Chondrocyte (in vitro differentiated cells): ENCODE measurements around the gene BDKRB1. TPM values are rescaled to one million over a fixed set of nuclear protein-coding genes. Genes with fewer than 3 reads are reported as not detected.

Experiments used
- DNase-seq: peaks from one replicate; pipeline ENCODE4 v3.0.0; 2021; ENCODE audit warnings: mixed read lengths, low spot score
- H3K27ac Mint-ChIP-seq: one replicate; pipeline ENCODE4 v1.8.0; 2021; ENCODE audit warnings: mild to moderate bottlenecking, moderate library complexity, mixed read lengths; ENCODE audit not compliant: unreplicated experiment
- H3K27me3 Mint-ChIP-seq: 2 replicates; pipeline ENCODE4 v1.8.0; 2021; ENCODE audit warnings: low read depth, mixed read lengths
- H3K36me3 Mint-ChIP-seq: 2 replicates; pipeline ENCODE4 v1.8.0; 2021; ENCODE audit warnings: low read depth, mixed read lengths
- H3K4me1 Mint-ChIP-seq: 2 replicates; pipeline ENCODE4 v1.8.0; 2021; ENCODE audit warnings: low read depth, mild to moderate bottlenecking, mixed read lengths
- H3K4me3 Mint-ChIP-seq: one replicate; pipeline ENCODE4 v1.8.0; 2021; ENCODE audit warnings: mild to moderate bottlenecking, moderate library complexity, mixed read lengths; ENCODE audit not compliant: unreplicated experiment
- H3K9me3 Mint-ChIP-seq: 2 replicates; pipeline ENCODE4 v1.8.0; 2021; ENCODE audit warnings: low read depth, mixed read lengths
- total RNA-seq: library from RNA; stranded (reverse); gene quantifications from 3 replicates; pipeline ENCODE4 v1.2.1, GENCODE V29; 2021
- TF ChIP-seq, protein P1 (sequence below): fragments of 200-600 bp; sonication (generic); IDR thresholded peaks from 2 replicates; pipeline ENCODE4 v1.5.0; 2021; ENCODE audit warnings: antibody characterized with exemption, mild to moderate bottlenecking, moderate library complexity

BDKRB1 gene
- total RNA-seq, 1 donor from 2014 or later: not detected

DNA sequence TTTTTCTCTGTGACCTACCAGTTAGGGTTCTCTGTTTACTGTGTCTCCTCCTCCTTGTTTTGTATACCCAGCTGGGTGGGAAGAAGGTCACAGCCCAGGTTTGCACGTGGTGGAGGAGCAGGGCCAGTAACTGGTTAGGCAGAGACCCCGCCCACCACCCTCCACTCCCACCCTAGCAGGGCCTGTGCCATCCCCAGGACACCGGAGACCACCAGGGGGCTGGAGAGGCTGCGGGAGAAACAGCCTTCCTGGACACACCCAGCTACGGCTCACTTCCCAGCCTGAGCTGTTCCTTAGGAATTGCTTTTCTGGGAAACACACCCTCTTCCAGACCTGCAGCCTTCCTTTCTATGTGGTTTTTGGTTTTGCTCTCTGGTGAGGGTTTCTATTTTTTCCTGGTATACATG is 30.3 kb upstream of the BDKRB1 start:
- H3K27ac Mint-ChIP-seq: no peak overlapping the region
- DNase-seq: no peak
- peaks cover 5% of the 10 kb centered on the region for H3K9me3 Mint-ChIP-seq
- peaks cover 1% of the 10 kb centered on the region for H3K36me3 Mint-ChIP-seq
- peaks cover 14% of the 10 kb centered on the region for H3K27me3 Mint-ChIP-seq
- peaks cover 6% of the 10 kb centered on the region for H3K4me1 Mint-ChIP-seq
- no peak overlapping the region for H3K4me3 Mint-ChIP-seq
- TF ChIP-seq, protein P1, sequence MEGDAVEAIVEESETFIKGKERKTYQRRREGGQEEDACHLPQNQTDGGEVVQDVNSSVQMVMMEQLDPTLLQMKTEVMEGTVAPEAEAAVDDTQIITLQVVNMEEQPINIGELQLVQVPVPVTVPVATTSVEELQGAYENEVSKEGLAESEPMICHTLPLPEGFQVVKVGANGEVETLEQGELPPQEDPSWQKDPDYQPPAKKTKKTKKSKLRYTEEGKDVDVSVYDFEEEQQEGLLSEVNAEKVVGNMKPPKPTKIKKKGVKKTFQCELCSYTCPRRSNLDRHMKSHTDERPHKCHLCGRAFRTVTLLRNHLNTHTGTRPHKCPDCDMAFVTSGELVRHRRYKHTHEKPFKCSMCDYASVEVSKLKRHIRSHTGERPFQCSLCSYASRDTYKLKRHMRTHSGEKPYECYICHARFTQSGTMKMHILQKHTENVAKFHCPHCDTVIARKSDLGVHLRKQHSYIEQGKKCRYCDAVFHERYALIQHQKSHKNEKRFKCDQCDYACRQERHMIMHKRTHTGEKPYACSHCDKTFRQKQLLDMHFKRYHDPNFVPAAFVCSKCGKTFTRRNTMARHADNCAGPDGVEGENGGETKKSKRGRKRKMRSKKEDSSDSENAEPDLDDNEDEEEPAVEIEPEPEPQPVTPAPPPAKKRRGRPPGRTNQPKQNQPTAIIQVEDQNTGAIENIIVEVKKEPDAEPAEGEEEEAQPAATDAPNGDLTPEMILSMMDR: peak; percentile 38

DNA sequence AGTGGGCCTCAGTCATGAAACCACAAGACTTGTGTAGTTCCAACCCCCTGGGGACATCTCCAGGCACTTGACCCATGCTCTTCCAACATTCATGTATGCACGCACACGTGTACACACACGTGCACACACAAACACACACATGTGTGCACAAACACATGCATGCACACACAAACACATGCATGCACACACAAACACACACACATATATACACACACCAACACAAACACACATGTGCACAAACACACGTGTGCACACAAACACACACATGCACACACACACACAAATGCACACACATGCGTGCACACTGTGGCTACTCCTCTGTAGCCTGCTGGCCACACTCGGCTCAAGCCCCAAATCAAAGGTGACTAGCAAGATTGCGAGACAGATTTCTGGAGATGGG is 28.6 kb upstream of the BDKRB1 start:
- Mint-ChIP-seq H3K27ac (no peak overlapping the region), H3K36me3 (peaks cover 1% of the 10 kb centered on the region), H3K4me3 (no peak overlapping the region), H3K9me3 (peaks cover 5% of the 10 kb centered on the region), H3K4me1 (peaks cover 6% of the 10 kb centered on the region), H3K27me3 (peaks cover 2% of the 10 kb centered on the region)
- TF ChIP-seq, protein P1: no peak
- no peak for DNase-seq

DNA sequence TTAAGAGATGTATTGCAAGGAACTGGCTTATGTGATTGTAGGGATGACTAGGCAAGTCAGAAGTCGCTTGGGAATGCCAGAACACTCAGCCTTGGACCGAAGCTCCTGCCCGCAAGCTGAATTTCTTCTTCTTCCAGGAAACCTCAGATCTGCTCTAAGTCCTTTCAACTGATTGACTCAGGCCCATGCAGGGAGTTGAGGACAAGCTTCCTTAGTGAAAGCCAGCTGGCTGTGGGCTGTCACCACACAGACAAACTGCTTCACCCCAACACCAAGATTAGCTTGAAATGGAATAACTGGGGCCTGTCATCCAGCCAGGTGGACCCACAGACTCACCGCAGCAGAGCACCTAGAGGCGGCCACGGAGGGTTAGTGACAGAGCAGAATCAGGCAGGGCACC is 26.7 kb upstream of the BDKRB1 start:
- Mint-ChIP-seq H3K4me3 (no peak overlapping the region), H3K9me3 (peaks cover 5% of the 10 kb centered on the region), H3K36me3 (peaks cover 1% of the 10 kb centered on the region), H3K27me3 (no peaks in the 10 kb centered on the region), H3K27ac (no peak overlapping the region), H3K4me1 (peaks cover 6% of the 10 kb centered on the region)
- no peak for DNase-seq
- TF ChIP-seq, protein P1: no peak

DNA sequence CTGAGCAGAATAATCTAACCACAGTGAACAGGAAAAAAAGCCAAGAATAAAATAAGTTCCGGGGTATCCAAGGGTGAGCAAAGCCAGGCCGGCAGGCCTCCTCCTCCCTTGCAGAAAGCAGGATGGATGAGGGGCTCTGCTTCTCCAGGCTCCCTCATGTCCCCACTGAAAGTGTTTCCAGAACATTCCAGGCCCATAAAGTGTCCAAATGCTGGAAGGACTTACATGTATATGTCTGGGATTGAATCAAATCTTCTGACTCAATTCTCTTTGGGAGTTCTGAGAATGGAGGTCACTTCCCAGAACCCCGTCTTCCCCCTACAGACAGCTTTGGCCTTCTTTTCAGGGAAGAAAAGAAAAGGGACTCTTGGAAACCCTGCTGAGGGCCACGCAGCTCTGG is 25.0 kb upstream of the BDKRB1 start:
- Mint-ChIP-seq H3K4me1 (peaks cover under 1% of the 10 kb centered on the region), H3K9me3 (peaks cover 5% of the 10 kb centered on the region), H3K27me3 (peaks cover 3% of the 10 kb centered on the region), H3K36me3 (peaks cover 1% of the 10 kb centered on the region), H3K27ac (no peak overlapping the region), H3K4me3 (no peak overlapping the region)
- DNase-seq: no peak
- TF ChIP-seq, protein P1: no peak

DNA sequence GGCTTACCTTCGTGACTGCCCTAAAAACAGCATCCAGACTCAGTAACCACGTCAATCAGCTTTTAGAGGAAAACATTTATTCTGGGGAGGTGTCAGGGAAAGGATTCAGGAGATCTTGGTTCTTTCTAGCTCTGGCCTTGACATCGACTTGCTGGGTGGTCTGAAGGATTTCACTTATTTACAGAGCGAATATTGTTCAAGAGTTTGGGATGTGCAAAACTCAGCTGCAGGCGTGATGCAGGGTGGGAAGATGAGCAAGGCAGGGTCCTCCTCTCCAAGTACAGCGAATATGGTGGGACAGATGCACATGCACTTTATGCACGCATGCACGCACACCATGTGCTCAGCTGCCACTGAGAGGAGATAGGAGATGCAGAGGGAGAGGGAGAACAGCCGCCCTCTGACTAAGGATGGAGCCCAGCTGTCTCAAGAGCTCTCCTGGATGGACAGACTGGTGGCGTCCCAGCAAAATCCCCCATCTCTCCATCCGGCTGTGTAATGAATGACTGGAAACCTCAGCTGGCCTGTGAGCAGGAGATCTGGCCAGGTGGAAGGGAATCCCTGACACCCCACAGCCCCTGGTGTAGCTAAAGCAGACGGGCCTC is 24.4 kb upstream of the BDKRB1 start:
- Mint-ChIP-seq H3K27ac (no peak overlapping the region), H3K4me3 (no peak overlapping the region), H3K36me3 (peaks cover 1% of the 10 kb centered on the region), H3K9me3 (peaks cover 5% of the 10 kb centered on the region), H3K27me3 (peaks cover 3% of the 10 kb centered on the region), H3K4me1 (no peaks in the 10 kb centered on the region)
- DNase-seq: no peak
- TF ChIP-seq, protein P1: no peak
